GM21717 (cell line): ENCODE data around the gene KIF25.
"Not testable (repeated sequence)": the region's sequence is repeated elsewhere in the genome, so short reads cannot be mapped to it uniquely, and the experiment has no call there.

Source experiments
- ATAC-seq: cut with Tn5 transposase; IDR thresholded peaks from one replicate; pipeline ENCODE4 v1.9.1; 2021; ENCODE audit warnings: mild to moderate bottlenecking, moderate library complexity; ENCODE audit not compliant: unreplicated experiment

The KIF25 gene

GRCh38 chr6:167974640-167975344 is 22.7 kb upstream of the KIF25 start:
- no peak for ATAC-seq

GRCh38 chr6:167975458-167975857 is 22.0 kb upstream of the KIF25 start:
- ATAC-seq, result no peak

- not testable (repeated sequence) for ATAC-seq
Observed at GRCh38 chr6:167976116-167976657, 21.3 kb upstream of the KIF25 start.

GRCh38 chr6:167976708-167977107 is 20.8 kb upstream of the KIF25 start:
- ATAC-seq, result no peak

- no peak for ATAC-seq
Observed at GRCh38 chr6:167977717-167978467, 19.6 kb upstream of the KIF25 start.

DNA sequence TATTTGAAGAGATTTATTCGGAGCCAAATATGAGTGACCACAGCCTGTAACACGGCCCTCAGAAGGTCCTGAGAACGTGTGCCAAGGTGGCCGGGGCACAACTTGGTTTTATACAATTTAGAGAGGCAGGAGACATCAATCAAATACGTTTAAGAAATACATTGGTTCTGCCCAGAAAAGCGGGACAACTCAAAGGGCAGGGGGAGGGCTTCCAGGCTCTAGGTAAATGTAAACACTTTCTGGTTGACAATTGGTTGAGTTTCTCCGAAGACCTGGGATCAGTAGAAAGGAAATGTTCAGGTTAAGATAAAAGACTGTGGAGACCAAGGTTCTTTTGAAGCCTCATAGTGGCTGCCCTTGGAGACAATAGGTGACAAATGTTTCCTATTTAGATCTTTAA is 18.9 kb upstream of the KIF25 start:
- no peak for ATAC-seq

- ATAC-seq, result no peak
Observed at GRCh38 chr6:167979436-167980139, 17.9 kb upstream of the KIF25 start.

GRCh38 chr6:167980911-167981580 is 16.4 kb upstream of the KIF25 start:
- ATAC-seq, result no peak

DNA sequence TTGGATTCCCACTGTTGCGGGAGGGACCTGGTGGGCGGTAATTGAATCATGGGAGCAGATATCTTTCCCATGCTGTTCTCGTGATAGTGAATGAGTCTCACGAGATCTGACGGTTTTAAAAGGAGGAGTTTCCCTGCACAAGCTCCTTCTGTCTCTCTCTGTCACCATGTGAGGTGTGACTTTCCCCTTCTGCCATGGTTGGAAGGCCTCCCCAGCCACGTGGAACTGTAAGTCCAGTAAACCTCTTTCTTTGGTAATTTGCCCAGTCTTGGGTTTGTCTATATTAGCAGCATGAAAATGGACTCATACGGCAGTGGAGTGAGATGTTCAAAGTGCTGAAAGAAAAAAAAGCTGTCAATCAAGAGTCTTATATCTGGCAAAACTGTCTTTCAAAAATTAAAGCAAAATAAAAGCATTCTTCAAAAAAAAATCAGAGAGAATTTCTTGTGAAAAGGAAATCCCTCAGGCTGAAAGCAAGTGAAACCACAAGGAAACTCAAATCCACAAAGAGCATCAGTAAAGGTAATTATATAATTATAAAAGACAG is 15.5 kb upstream of the KIF25 start:
- no peak for ATAC-seq

DNA sequence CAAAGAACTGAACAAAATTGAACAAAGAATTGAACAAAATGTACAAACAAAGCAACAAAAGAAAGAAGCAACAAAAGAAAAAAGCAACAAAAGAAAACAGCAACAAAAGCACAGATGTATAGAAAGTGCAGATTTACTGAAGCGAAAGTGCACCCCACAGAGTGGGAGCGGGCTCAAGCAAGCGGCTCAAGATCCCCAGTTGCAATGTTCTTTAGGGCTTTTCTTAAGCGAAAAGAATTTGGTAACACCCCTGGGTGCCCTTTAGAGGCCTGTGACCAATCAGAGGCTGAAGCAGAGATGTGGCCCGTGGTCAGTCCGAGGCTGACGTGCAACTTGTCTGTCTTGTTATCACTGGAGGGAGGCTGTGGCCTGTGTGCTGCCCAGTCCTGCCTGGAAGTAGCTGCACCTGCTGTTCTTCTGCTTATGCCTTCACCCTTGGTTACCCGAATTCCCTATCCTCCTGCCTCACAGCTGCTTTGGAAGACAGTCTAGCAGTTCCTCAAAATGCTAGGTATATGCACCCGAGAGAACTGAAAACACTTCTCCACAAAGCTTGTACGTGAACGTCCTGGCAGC is 13.2 kb upstream of the KIF25 start:
- ATAC-seq, result no peak

DNA sequence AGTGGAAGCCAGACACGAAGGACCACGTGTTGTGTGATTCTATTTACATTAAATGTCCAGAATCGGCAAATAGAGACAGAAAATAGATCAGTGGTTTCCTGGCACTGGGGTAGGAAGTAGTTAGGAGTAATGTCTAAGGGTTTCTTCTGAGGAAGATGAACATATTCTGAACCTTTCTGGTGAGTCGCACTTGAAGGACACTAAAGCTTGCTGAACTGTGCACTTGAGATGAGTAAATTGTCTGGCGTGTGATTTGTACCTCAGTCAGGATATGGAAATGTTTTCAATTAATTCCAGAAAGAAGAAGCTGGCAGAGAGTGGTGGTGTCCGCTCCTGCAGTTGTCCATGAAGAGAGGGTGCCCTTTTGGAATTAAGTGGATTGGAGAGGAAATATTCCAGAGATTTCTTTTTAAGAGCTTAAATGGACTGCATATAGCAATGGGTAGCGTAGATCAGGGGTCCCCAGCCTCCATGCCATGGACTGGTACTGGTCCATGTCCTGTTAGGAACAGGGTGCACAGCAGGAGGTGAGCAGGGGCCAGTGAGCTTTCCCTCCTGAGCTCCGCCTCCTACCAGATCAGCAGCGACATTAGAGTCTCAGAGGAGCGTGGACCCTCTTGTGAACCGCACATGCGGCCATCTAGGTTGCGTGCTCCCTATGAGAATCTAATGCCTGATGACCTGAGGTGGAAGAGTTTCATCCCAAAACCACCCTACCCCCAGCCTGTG is 12.4 kb upstream of the KIF25 start:
- no peak for ATAC-seq

- ATAC-seq, result no peak
Observed at GRCh38 chr6:167985911-167986595, 11.4 kb upstream of the KIF25 start.

DNA sequence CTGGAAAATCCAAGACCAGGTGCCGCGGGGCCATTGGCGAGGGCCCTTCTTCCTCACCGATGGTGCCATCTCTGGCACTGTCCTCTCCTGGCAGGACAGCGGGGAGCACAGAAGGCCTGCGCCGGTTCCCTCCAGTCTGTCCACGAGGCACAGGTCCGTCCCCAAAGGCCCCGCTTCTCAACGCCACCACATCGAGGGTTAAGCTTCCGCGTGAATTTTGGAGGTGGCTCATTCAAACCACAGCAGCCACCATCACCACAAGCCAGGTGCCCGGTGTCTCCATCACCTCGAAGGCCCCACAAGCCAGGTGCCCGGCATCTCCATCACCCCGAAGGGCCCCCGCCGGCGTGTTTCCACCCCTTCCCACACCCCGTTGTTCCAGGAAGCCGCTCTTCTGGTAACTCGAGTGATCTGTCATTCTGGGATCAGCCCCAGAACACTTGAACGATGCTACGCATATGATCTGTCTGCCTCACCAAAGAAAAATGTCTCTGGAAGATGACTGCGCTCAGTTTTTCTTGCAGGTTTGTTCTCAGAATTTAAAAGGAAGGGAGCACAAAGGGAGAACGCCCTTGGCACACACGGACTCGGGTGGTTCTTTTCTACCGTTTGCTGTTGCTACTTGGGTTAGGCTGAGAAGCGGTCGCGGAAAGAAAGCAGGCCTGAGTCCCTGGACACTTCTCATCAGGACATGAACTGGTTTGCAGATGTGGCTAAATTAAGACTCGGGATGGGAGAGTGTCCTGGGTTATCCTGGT is 9.9 kb upstream of the KIF25 start:
- no peak for ATAC-seq

DNA sequence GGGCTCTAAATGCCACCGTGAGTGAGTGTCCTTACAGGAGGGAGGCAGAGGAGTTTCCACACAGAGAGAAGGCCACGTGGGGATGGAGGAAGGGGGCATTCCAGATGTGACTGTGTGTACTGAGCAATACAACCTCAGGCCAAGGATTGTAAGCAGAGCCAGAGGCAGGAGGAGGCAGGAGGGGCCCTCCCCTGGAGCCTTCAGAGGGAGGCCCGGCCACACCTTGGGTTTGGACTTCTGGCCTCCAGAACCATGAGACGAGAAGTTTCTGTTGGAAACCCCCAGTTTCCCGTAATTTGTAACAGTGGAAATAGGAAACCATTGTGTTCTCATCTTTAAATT is 9.3 kb upstream of the KIF25 start:
- no peak for ATAC-seq

- no peak for ATAC-seq
Observed at GRCh38 chr6:167988945-167989841, 8.3 kb upstream of the KIF25 start.

DNA sequence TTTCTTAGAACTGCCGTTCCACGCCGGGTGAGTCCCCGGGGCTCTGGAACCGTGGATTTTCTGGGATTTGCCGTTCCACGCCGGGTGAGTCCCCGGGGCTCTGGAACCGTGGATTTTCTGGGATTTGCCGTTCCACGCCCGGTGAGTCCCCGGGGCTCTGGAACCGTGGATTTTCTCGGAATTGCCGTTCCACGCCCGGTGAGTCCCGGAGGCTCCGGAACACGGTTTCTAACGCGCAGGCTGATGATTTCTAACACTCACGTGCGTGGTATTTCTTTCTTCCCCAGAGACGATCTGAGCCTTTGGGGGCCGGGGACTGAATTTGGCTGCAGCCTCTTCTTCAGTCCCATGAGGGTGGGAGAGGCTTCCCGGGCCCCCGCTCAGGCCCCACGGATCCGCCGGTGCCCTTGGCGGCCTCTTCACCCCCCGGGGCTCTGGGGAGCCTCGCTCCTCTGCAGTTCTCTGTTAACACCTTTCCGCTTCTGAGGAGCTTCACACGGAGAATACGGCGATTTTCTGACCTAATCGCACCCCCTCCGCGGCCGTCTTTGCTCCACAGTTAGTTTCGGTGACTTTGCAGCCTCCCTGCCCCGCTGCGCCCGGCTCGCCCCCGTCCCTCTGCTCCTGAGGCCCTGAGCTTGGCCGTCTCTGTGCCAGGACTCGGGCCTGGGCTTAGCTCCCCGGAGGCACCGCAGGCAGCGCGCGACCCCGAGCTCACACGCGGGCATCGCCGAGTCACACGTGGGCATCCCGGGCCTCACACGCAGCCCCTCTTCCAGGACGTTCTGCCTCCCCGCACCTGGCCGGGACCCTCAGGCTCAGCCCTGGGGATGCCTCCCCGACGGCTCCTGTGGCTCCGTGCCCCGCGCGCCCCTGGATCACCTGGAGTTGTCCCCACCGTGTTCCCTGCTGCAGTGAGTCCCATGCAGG is 7.2 kb upstream of the KIF25 start:
- no peak for ATAC-seq
